CD14-positive monocyte (primary cell): ENCODE data around the gene ITGA3. TPM values are rescaled to one million over a fixed set of nuclear protein-coding genes. Genes with fewer than 3 reads are reported as not detected.

Experiments used
- DNase-seq, 3 donors: peaks; one replicate each; pipeline ENCODE4 v3.0.0-alpha.2; 2011 to 2022
- H2AFZ ChIP-seq: 2 replicates; pipeline ENCODE4 v1.6.0; 2012; ENCODE audit warnings: mild to moderate bottlenecking, low read depth, low read length, inconsistent platforms; ENCODE audit not compliant: insufficient read depth, poor library complexity, severe bottlenecking
- H3K27ac ChIP-seq, 2 donors: 1 replicate in 1 of 2; 2 replicates in 1 of 2; pipeline ENCODE4 v1.5.1; 2012 to 2013; ENCODE audit warnings: low read length in 2 of 2, control low read depth in 1 of 2, inconsistent platforms in 1 of 2, low read depth in 1 of 2, mild to moderate bottlenecking in 1 of 2
- H3K27me3 ChIP-seq, 2 donors: one replicate each; pipeline versions ENCODE4 v1.6.0 to v1.6.1; 2011 to 2013; ENCODE audit warnings: low read length in 2 of 2; ENCODE audit not compliant: control insufficient read depth in 2 of 2, insufficient read depth in 2 of 2
- H3K36me3 ChIP-seq, 2 donors: replicated peaks in 1 of 2; 1 replicate in 1 of 2; 2 replicates in 1 of 2; pipeline versions ENCODE4 v1.5.1 to v1.6.1; 2012 to 2013; ENCODE audit warnings: low read length in 2 of 2, control low read depth in 1 of 2, inconsistent platforms in 1 of 2, mild to moderate bottlenecking in 1 of 2; ENCODE audit not compliant: insufficient read depth in 2 of 2, control insufficient read depth in 1 of 2
- H3K4me1 ChIP-seq, 2 donors: 1 replicate in 1 of 2; 2 replicates in 1 of 2; pipeline versions ENCODE4 v1.5.1 to v1.6.1; 2012 to 2013; ENCODE audit warnings: low read length in 2 of 2, control low read depth in 1 of 2, inconsistent platforms in 1 of 2, mild to moderate bottlenecking in 1 of 2, moderate library complexity in 1 of 2; ENCODE audit not compliant: insufficient read depth in 2 of 2, control insufficient read depth in 1 of 2
- H3K4me2 ChIP-seq: replicated peaks from 2 replicates; pipeline ENCODE3; 2012; ENCODE audit warnings: low read length, moderate library complexity, mild to moderate bottlenecking; ENCODE audit not compliant: poor library complexity, severe bottlenecking; ENCODE audit errors: extremely low read depth
- H3K4me3 ChIP-seq, 3 experiments: fragments of 200-600 bp in 1 of 3; sonication (generic) in 1 of 3; replicated peaks in 1 of 3; 1 replicate in 2 of 3; 2 replicates in 1 of 3; pipeline ENCODE4 v1.5.1; 2011 to 2013; ENCODE audit warnings: low read length in 3 of 3, mild to moderate bottlenecking in 3 of 3, control low read depth in 2 of 3, low read depth in 2 of 3, inconsistent platforms in 1 of 3, moderate library complexity in 1 of 3
- H3K79me2 ChIP-seq: 2 replicates; pipeline ENCODE4 v1.6.0; 2012; ENCODE audit warnings: mild to moderate bottlenecking, control low read depth, inconsistent platforms, low read length, moderate library complexity; ENCODE audit not compliant: insufficient read depth
- H3K9ac ChIP-seq: 2 replicates; pipeline ENCODE4 v1.6.0; 2017; ENCODE audit warnings: low read length, mild to moderate bottlenecking; ENCODE audit not compliant: insufficient read depth, poor library complexity, severe bottlenecking
- H3K9me3 ChIP-seq, 2 donors: replicated peaks in 1 of 2; 1 replicate in 1 of 2; 2 replicates in 1 of 2; pipeline versions ENCODE4 v1.5.1 to v1.6.1; 2012 to 2013; ENCODE audit warnings: low read length in 2 of 2, control low read depth in 1 of 2; ENCODE audit not compliant: control insufficient read depth in 1 of 2, insufficient read depth in 1 of 2
- H4K20me1 ChIP-seq: 2 replicates; pipeline ENCODE4 v1.6.0; 2012; ENCODE audit warnings: mild to moderate bottlenecking, low read length, control low read depth, moderate library complexity; ENCODE audit not compliant: insufficient read depth
- H3K27ac Mint-ChIP-seq, 7 donors: one replicate each; pipeline ENCODE4 v1.8.0; 2020; ENCODE audit warnings: mild to moderate bottlenecking in 7 of 7, mixed read lengths in 7 of 7, moderate library complexity in 6 of 7, inconsistent platforms in 2 of 7
- H3K27me3 Mint-ChIP-seq, 3 donors: one replicate each; pipeline ENCODE4 v1.8.0; 2021 to 2022; ENCODE audit warnings: low read depth in 3 of 3, mild to moderate bottlenecking in 3 of 3, mixed read lengths in 3 of 3, moderate library complexity in 3 of 3, inconsistent platforms in 1 of 3
- H3K36me3 Mint-ChIP-seq, 2 donors: one replicate each; pipeline ENCODE4 v1.8.0; 2020; ENCODE audit warnings: mixed read lengths in 2 of 2, inconsistent platforms in 1 of 2, mild to moderate bottlenecking in 1 of 2
- H3K4me1 Mint-ChIP-seq: one replicate; pipeline ENCODE4 v1.8.0; 2020; ENCODE audit warnings: mild to moderate bottlenecking, mixed read lengths
- H3K4me3 Mint-ChIP-seq, 2 donors: one replicate each; pipeline ENCODE4 v1.8.0; 2020; ENCODE audit warnings: mild to moderate bottlenecking in 2 of 2, mixed read lengths in 2 of 2, moderate library complexity in 1 of 2
- H3K9me3 Mint-ChIP-seq, 7 donors: one replicate each; pipeline ENCODE4 v1.8.0; 2020 to 2022; ENCODE audit warnings: mixed read lengths in 7 of 7, mild to moderate bottlenecking in 6 of 7, moderate library complexity in 6 of 7, inconsistent platforms in 2 of 7
- WGBS: methylation state at CpG from one replicate; pipeline ENCODE4 v1.1.5; 2013; ENCODE audit warnings: missing lambda C conversion rate; ENCODE audit not compliant: insufficient coverage; 5-methylcytosine and 5-hydroxymethylcytosine counted together
- intact Hi-C, 2 donors: fragments of 100-400 bp; cut with micrococcal nuclease; formaldehyde crosslinking; loops; one replicate each; pipeline versions ENCODE4 v1.15.0 to v1.15.1; 2023
- polyA plus RNA-seq, 3 donors: library from polyadenylated mRNA; depleted of rRNA in 1 of 3; unstranded in 2 of 3; stranded (reverse) in 1 of 3; fragments of 300-500 nt in 2 of 3; fragments of >200 nt in 1 of 3; fragmentation: Illumina TruSeq in 2 of 3; gene quantifications; 1 replicate in 2 of 3; 2 replicates in 1 of 3; pipeline ENCODE4 v1.2.3, GENCODE V29; 2012 to 2021
- TF ChIP-seq, protein P1 (sequence below): fragments of 200-600 bp; IDR thresholded peaks from one replicate; pipeline ENCODE4 v1.8.0; 2022; ENCODE audit warnings: antibody characterized with exemption, mild to moderate bottlenecking

ITGA3 gene
- polyA plus RNA-seq, 3 donors: 0.31 to 0.36 TPM; not detected in 1

DNA sequence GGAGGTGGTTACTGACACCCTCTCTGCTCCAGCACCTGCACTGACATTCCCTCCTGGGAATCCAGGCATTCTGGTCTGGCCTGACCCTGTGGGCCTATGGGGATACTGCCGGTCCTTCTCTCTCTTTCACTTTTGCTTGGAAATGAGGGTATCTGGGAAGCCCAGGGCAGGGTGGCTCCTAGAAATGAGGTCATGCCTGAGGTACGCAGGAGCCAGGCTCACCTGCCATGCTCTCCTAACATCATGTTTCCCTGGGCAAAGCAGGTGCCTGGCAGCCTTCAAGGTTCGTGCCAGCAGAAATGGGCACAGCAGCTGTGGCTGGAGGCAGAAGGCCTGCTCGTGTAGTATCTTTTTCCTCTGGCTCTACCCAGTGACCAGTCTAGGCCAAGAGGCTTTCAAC is 3.3 kb downstream of the ITGA3 start:
- Histone ChIP-seq H3K36me3 (no peaks in the 10 kb centered on the region), H3K4me2 (no peak overlapping the region), H3K4me1 (peaks cover 14 to 22% of the 10 kb centered on the region in 2 donors), H3K4me3 (no peak overlapping the region), H3K79me2 (no peaks in the 10 kb centered on the region), H4K20me1 (no peaks in the 10 kb centered on the region), H2AFZ (no peak overlapping the region), H3K27ac (no peak overlapping the region), H3K27me3 (peaks cover 26 to 46% of the 10 kb centered on the region in 2 donors), H3K9me3 (peaks cover 0 to 6% of the 10 kb centered on the region in 2 donors), H3K9ac (no peak overlapping the region)
- Mint-ChIP-seq H3K27ac (no peak overlapping the region), H3K4me3 (no peak overlapping the region), H3K36me3 (peaks cover 0 to 6% of the 10 kb centered on the region in 2 donors), H3K27me3 (peaks cover 48 to 59% (median 49%) of the 10 kb centered on the region in 3 donors), H3K4me1 (peaks cover 20% of the 10 kb centered on the region), H3K9me3 (peaks cover 0 to 18% (median 5%) of the 10 kb centered on the region in 7 donors)
- TF ChIP-seq, protein P1, sequence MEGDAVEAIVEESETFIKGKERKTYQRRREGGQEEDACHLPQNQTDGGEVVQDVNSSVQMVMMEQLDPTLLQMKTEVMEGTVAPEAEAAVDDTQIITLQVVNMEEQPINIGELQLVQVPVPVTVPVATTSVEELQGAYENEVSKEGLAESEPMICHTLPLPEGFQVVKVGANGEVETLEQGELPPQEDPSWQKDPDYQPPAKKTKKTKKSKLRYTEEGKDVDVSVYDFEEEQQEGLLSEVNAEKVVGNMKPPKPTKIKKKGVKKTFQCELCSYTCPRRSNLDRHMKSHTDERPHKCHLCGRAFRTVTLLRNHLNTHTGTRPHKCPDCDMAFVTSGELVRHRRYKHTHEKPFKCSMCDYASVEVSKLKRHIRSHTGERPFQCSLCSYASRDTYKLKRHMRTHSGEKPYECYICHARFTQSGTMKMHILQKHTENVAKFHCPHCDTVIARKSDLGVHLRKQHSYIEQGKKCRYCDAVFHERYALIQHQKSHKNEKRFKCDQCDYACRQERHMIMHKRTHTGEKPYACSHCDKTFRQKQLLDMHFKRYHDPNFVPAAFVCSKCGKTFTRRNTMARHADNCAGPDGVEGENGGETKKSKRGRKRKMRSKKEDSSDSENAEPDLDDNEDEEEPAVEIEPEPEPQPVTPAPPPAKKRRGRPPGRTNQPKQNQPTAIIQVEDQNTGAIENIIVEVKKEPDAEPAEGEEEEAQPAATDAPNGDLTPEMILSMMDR: no peak
- DNase-seq: no peak
- WGBS: 78% methylated on average over 3 of the region's 4 CpGs
- intact Hi-C loops: no loop called here

DNA sequence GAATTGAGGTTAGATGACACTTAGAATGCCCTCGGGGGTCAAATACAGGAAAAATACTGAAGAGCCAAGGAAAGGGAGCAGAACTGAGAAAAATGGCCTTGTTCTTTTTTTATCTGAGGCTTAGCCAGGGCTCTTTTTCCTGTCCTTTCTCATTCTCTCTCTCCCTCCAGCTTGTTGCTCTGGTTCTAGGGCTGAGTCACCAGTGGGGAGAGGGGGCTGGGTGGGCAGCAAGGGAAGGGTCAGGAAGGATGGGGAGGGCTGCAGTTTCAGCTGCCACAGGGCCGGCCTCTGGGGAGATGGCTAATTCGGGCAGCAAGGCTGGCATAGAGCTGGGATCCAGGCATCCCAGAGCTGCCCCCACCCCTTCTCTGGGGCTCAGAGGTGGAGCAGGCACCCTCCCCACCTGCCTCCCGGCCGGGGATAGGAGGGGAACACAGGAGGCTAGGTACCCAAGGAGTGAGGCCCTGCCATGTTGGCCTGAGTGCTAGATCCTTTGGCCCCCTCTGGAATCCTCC is 3.9 kb downstream of the ITGA3 start:
- TF ChIP-seq, protein P1: no peak
- Histone ChIP-seq H3K79me2 (no peaks in the 10 kb centered on the region), H3K36me3 (no peaks in the 10 kb centered on the region), H3K27me3 (peaks cover 23 to 40% of the 10 kb centered on the region in 2 donors), H3K27ac (no peak overlapping the region), H3K9ac (no peak overlapping the region), H3K4me1 (peaks cover 17 to 24% of the 10 kb centered on the region in 2 donors), H2AFZ (no peak overlapping the region), H3K4me2 (no peak overlapping the region), H3K9me3 (peaks cover 0 to 6% of the 10 kb centered on the region in 2 donors), H4K20me1 (no peaks in the 10 kb centered on the region), H3K4me3 (no peak overlapping the region)
- Mint-ChIP-seq H3K4me1 (peaks cover 25% of the 10 kb centered on the region), H3K9me3 (peaks cover 0 to 18% (median 2%) of the 10 kb centered on the region in 7 donors), H3K27ac (no peak overlapping the region), H3K36me3 (peaks cover 0 to 6% of the 10 kb centered on the region in 2 donors), H3K4me3 (no peak overlapping the region), H3K27me3 (peaks cover 42 to 59% (median 43%) of the 10 kb centered on the region in 3 donors)
- no peak for DNase-seq
- intact Hi-C loops: no loop called here
- 70% methylated on average over 5 of the region's 5 CpGs for WGBS
